ENCODE measurements around the gene MAMSTR.

DNA sequence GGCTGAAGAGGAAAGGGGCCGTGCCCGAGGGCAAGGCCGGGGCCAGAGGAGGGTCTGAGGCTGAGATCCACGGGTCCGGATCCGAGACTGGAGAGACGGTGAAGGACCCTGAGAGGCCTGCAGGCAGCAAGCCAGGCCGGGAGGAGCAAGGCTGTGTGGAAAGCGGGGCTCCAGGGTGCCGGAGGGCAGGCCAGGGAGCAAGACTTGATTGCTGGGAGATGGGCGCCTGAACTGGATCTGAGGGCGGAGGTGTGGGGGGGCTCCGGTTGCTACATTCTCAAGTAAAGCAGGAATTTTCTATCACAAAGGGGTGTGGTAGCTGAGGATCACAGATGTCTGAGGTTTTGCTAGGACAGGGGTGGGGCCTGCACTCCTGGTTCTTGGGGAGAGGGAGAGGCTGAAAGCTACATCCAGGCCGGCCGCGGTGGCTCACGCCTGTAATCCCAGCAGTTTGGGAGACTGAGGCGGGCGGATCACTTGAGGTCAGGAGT is 3.8 kb downstream of the MAMSTR start:
- TF ChIP-seq EP300 (IDR thresholded peaks at IDR 0.05): no peak
- TF ChIP-seq, protein P1, sequence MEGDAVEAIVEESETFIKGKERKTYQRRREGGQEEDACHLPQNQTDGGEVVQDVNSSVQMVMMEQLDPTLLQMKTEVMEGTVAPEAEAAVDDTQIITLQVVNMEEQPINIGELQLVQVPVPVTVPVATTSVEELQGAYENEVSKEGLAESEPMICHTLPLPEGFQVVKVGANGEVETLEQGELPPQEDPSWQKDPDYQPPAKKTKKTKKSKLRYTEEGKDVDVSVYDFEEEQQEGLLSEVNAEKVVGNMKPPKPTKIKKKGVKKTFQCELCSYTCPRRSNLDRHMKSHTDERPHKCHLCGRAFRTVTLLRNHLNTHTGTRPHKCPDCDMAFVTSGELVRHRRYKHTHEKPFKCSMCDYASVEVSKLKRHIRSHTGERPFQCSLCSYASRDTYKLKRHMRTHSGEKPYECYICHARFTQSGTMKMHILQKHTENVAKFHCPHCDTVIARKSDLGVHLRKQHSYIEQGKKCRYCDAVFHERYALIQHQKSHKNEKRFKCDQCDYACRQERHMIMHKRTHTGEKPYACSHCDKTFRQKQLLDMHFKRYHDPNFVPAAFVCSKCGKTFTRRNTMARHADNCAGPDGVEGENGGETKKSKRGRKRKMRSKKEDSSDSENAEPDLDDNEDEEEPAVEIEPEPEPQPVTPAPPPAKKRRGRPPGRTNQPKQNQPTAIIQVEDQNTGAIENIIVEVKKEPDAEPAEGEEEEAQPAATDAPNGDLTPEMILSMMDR (IDR thresholded peaks at IDR 0.05): no peak
- no peak for TF ChIP-seq POLR2AphosphoS5 (IDR thresholded peaks at IDR 0.05)
